Measurements from ENCODE around the gene AUTS2.

AUTS2 gene

GRCh38 chr7:70570029-70570428 is 971.8 kb downstream of the AUTS2 start:
- no peak for TF ChIP-seq GATA2 (IDR thresholded peaks at IDR 0.05; ENCODE audit: low read depth, low read length)
- TF ChIP-seq GATA3 (IDR thresholded peaks at IDR 0.05; ENCODE audit: low read depth, low read length): no peak

- TF ChIP-seq GATA3 (IDR thresholded peaks at IDR 0.05; ENCODE audit: low read depth, low read length) (no peak), GATA2 (IDR thresholded peaks at IDR 0.05; ENCODE audit: low read depth, low read length) (no peak)
These were observed 972.7 kb downstream of the AUTS2 start for GRCh38 chr7:70570961-70571360.

DNA sequence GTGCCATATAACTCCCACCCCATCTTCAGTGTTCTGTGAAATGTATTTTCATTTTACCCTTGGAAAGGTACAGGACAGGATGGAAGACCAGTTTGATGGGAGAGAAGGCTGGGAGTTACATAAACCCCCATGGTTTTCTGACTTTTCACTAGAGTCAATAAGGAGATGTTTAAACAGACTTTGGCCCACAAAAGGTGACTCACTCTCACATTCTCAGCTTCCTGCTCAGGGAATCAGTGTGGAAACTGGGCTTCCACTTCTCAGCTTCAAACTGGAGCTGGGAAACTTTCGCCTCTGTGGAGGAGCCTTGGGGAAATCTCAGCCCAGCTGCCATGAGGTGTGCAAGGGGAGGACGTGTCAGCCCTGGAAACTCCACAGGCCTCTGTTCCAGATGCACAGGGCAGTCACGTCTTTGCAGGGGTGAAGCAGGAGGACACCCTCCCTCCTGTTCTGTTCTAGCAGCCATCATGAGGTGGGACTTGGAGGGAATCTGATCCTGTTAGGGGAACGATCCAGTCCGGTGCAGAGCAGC is 973.2 kb downstream of the AUTS2 start:
- TF ChIP-seq GATA3 (IDR thresholded peaks at IDR 0.05; ENCODE audit: low read depth, low read length) (no peak), GATA2 (IDR thresholded peaks at IDR 0.05; ENCODE audit: low read depth, low read length) (no peak)

GRCh38 chr7:70571961-70572360 is 973.7 kb downstream of the AUTS2 start:
- TF ChIP-seq GATA2 (IDR thresholded peaks at IDR 0.05; ENCODE audit: low read depth, low read length) (no peak), GATA3 (IDR thresholded peaks at IDR 0.05; ENCODE audit: low read depth, low read length) (no peak)

- TF ChIP-seq GATA3 (IDR thresholded peaks at IDR 0.05; ENCODE audit: low read depth, low read length): no peak
- TF ChIP-seq GATA2 (IDR thresholded peaks at IDR 0.05; ENCODE audit: low read depth, low read length): no peak
These were observed 974.3 kb downstream of the AUTS2 start for GRCh38 chr7:70572571-70572970.

GRCh38 chr7:70573071-70573661 is 974.9 kb downstream of the AUTS2 start:
- TF ChIP-seq GATA2 (IDR thresholded peaks at IDR 0.05; ENCODE audit: low read depth, low read length): no peak
- TF ChIP-seq GATA3 (IDR thresholded peaks at IDR 0.05; ENCODE audit: low read depth, low read length): no peak

GRCh38 chr7:70573696-70574095 is 975.4 kb downstream of the AUTS2 start:
- TF ChIP-seq GATA2 (IDR thresholded peaks at IDR 0.05; ENCODE audit: low read depth, low read length): no peak
- TF ChIP-seq GATA3 (IDR thresholded peaks at IDR 0.05; ENCODE audit: low read depth, low read length): no peak

- TF ChIP-seq GATA2 (IDR thresholded peaks at IDR 0.05; ENCODE audit: low read depth, low read length): no peak
- no peak for TF ChIP-seq GATA3 (IDR thresholded peaks at IDR 0.05; ENCODE audit: low read depth, low read length)
These were observed 976.1 kb downstream of the AUTS2 start for GRCh38 chr7:70574314-70574834.

GRCh38 chr7:70574970-70575799 is 976.9 kb downstream of the AUTS2 start:
- TF ChIP-seq GATA2 (IDR thresholded peaks at IDR 0.05; ENCODE audit: low read depth, low read length) (peak; percentile 73), GATA3 (IDR thresholded peaks at IDR 0.05; ENCODE audit: low read depth, low read length) (no peak)

- TF ChIP-seq GATA2 (IDR thresholded peaks at IDR 0.05; ENCODE audit: low read depth, low read length) (no peak), GATA3 (IDR thresholded peaks at IDR 0.05; ENCODE audit: low read depth, low read length) (no peak)
These were observed 978.8 kb downstream of the AUTS2 start for GRCh38 chr7:70577078-70577477.

DNA sequence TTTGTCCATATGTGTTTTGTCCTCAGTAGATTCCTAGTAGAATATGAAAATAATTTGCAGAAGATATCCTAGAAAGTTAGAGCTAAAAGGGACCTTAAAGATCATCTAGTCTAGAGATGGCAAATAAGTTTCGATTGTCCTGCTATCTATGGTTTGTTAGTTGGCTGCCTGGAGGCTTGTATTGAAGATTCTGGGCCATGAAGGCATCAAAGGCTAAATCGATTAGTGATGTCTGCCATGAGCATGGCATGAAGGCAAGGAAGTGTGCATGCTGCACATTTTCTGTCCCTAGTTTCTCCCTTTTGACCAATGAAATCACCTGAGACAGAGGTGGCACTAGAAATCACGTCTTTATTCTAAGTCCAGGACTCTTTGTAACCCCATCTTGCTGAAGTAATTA is 979.9 kb downstream of the AUTS2 start:
- TF ChIP-seq GATA2 (IDR thresholded peaks at IDR 0.05; ENCODE audit: low read depth, low read length) (no peak), GATA3 (IDR thresholded peaks at IDR 0.05; ENCODE audit: low read depth, low read length) (no peak)

DNA sequence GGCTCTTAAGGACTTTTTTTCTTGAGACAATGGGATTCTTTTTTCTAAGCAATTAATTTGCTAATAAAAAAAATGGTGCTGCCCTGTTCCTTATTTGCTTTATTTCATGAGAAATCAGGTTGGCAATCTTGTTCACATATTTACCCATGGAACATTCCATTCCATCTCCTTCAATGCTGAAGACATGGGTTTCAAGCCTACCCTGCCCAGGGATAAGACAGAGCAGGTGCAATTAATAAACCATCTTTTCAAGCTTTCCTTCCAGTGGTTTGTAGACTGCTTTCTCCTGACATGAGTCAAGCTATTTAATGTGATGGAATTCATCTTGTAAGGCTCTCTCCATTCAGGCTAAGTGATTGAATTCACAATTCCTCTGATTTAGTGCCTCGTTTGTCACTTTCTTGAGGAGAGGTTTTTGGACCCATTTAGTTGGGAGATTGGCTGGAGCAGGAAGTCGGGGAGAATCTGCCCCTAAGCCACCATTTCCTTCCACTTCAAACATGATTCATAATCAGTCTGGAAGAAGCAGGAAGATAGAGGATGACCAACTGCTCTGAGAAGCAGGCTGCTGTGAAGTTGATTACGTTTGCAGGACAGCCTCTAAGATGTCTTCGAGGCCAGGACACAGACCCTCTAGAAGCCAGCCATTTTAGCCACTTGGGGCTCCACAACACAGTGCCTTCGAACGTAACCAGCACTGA is 981.3 kb downstream of the AUTS2 start:
- TF ChIP-seq GATA3 (IDR thresholded peaks at IDR 0.05; ENCODE audit: low read depth, low read length) (no peak), GATA2 (IDR thresholded peaks at IDR 0.05; ENCODE audit: low read depth, low read length) (no peak)

DNA sequence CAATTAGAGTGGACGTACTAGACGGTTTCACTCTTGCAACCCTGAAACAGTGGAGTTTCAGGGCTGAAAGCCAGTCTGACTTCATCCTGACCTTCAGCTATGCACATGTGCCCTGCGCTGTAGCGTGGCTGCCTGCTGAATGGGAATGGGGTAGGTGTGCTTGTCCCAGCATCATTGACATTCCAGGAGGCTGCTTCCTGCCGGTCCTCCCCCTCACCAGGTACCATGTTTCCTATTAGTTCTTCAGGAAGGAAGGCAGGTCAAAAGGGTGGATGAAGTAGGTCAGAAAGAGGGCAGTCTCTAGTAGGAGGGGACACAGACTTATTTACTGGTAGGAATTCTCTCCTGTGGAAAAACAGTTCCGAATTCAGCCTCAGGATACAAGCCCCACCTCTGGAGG is 981.9 kb downstream of the AUTS2 start:
- no peak for TF ChIP-seq GATA2 (IDR thresholded peaks at IDR 0.05; ENCODE audit: low read depth, low read length)
- TF ChIP-seq GATA3 (IDR thresholded peaks at IDR 0.05; ENCODE audit: low read depth, low read length): no peak
